ENCODE results near the gene PLLP. TPM values are rescaled to one million over a fixed set of nuclear protein-coding genes. Genes with fewer than 3 reads are reported as not detected.

PLLP gene
- polyA plus RNA-seq, 1 donor (not counting 4 experiments of a cell fraction or from before 2014, with no cell fraction given): 8.7 TPM

- H3K4me1 ChIP-seq (ENCODE audit: control insufficient read depth, extremely low read depth, insufficient read depth, low read length): peaks cover 12% of the 10 kb centered on the region
- H3K9ac ChIP-seq (ENCODE audit: control insufficient read depth, extremely low read depth, insufficient read depth, low read length): no peak overlapping the region
- no peaks in the 10 kb centered on the region for H3K9me1 ChIP-seq (ENCODE audit: control insufficient read depth, extremely low read depth, insufficient read depth, low read length)
- no peak overlapping the region for H3K27ac ChIP-seq (ENCODE audit: control insufficient read depth, insufficient read depth, low read length)
- DNase-seq (ENCODE audit: low read depth, low spot score): no peak
- dilution Hi-C loops (cut with MboI; ENCODE audit: extremely low pct_ligation_motif_present, low sequenced_read_pairs): no loop called here
- H3K36me3 ChIP-seq (ENCODE audit: control insufficient read depth in 2 of 2, extremely low read depth in 1 of 2, insufficient read depth in 2 of 2, low read length in 2 of 2): peaks cover 11 to 24% of the 10 kb centered on the region in 2 experiments
- no peak overlapping the region for H3K4me2 ChIP-seq (ENCODE audit: control insufficient read depth, extremely low read depth, insufficient read depth, low read depth, low read length)
- H3K9me3 ChIP-seq (ENCODE audit: control insufficient read depth, low read depth, low read length): no peaks in the 10 kb centered on the region
- peaks cover 6% of the 10 kb centered on the region for H3K79me2 ChIP-seq (ENCODE audit: control insufficient read depth, insufficient read depth, low read length)
- no peak overlapping the region for H2AFZ ChIP-seq (ENCODE audit: control insufficient read depth, low read length)
- no peaks in the 10 kb centered on the region for H4K20me1 ChIP-seq (ENCODE audit: control insufficient read depth, extremely low read depth, insufficient read depth, low read length)
- TF ChIP-seq EZH2 (IDR thresholded peaks at IDR 0.05; ENCODE audit: low read length): no peak
- TF ChIP-seq CTCF (optimal IDR thresholded peaks at IDR 0.05 in 1 of 3, IDR thresholded peaks at IDR 0.05 in 1 of 3, conservative IDR thresholded peaks at IDR 0.05 in 1 of 3; ENCODE audit: extremely low read depth in 1 of 3, insufficient read depth in 2 of 3, low read length in 3 of 3): no peak
- FAIRE-seq: no peak
- no peaks in the 10 kb centered on the region for H3K27me3 ChIP-seq (ENCODE audit: control insufficient read depth, extremely low read depth, insufficient read depth, low read length)
- no peak overlapping the region for H3K4me3 ChIP-seq (ENCODE audit: control insufficient read depth in 2 of 3, extremely low read depth in 1 of 3, insufficient read depth in 2 of 3, low read depth in 1 of 3, low read length in 3 of 3)
Measured at GRCh38 chr16:57208926-57209325, 75.5 kb downstream of the PLLP start.

Small RNA genes within 50 kb of the gene (small RNA-seq; reads per million reads assigned to genes)
- 0 reads per million in 3 experiments for gene AC108081.1 (ENCODE audit: insufficient read length in 3 of 3, low read depth in 3 of 3, low replicate concordance in 1 of 3)

Other genes with a start within 250 kb of the PLLP start
- 26.5 to 33.3 TPM (median 29.2 TPM) in 3 replicates for gene CPNE2, start 192.1 kb downstream of the PLLP start, polyA plus RNA-seq
- 66.5 to 75.7 TPM (median 69.2 TPM) in 3 replicates for gene PSME3IP1, start 98.6 kb downstream of the PLLP start, polyA plus RNA-seq
- 33.7 to 42.2 TPM (median 38.9 TPM) in 3 replicates for gene RSPRY1, start 98.3 kb downstream of the PLLP start, polyA plus RNA-seq
- 55.2 to 107 TPM (median 98.0 TPM) in 3 replicates for gene ARL2BP, start 39.4 kb downstream of the PLLP start, polyA plus RNA-seq
- gene CCL22, start 74.1 kb upstream of the PLLP start, polyA plus RNA-seq: not detected in 3 replicates
- 0.45 to 0.71 TPM (median 0.47 TPM) in 3 replicates for gene CX3CL1, start 87.8 kb upstream of the PLLP start, polyA plus RNA-seq
- gene CCL17, start 120.1 kb upstream of the PLLP start, polyA plus RNA-seq: not detected in 3 replicates
- gene CIAPIN1, start 162.7 kb upstream of the PLLP start, polyA plus RNA-seq: 75.4 to 84.2 TPM (median 76.3 TPM) in 3 replicates
- 62.8 to 81.2 TPM (median 63.2 TPM) in 3 replicates for gene COQ9, start 162.8 kb upstream of the PLLP start, polyA plus RNA-seq
- gene POLR2C, start 178.0 kb upstream of the PLLP start, polyA plus RNA-seq: 74.6 to 92.5 TPM (median 82.4 TPM) in 3 replicates
- 17.3 to 33.4 TPM (median 17.6 TPM) in 3 replicates for gene DOK4, start 201.8 kb upstream of the PLLP start, polyA plus RNA-seq